Astrocyte (in vitro differentiated cells and primary cell): ENCODE measurements around the gene CRIM1.

Experiments
- EZH2 ChIP-seq: IDR thresholded peaks from 2 replicates; pipeline ENCODE4 v1.6.1; 2012; ENCODE audit warnings: mild to moderate bottlenecking, low read length, inconsistent platforms; ENCODE audit not compliant: insufficient read depth
- TF ChIP-seq, protein P1 (sequence below): IDR thresholded peaks from 2 replicates; pipeline ENCODE4 v1.5.1; 2011; ENCODE audit warnings: low read depth, mild to moderate bottlenecking, inconsistent platforms, low read length, moderate library complexity; ENCODE audit not compliant: insufficient read depth

DNA sequence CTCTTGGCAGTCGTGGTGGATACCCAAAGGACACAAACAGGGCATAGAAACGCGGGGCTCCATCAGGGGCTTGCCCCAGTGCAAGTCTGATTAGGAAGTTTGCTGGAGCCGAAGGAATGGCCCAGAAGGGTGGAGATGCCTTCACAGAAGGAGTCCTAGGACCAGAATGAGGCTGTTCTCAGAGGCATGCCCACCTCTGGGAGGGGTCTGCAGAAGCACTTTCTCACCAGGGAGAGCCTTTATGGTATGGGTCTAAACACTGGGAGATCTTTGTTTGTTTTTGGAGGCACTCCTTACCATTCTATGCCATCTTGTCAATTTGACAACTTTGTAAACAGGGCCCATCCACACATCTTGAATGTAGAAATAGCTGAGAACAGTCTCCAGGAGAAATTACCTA lies 75.0 kb downstream of the CRIM1 start:
- no peak for TF ChIP-seq EZH2
- TF ChIP-seq, protein P1, sequence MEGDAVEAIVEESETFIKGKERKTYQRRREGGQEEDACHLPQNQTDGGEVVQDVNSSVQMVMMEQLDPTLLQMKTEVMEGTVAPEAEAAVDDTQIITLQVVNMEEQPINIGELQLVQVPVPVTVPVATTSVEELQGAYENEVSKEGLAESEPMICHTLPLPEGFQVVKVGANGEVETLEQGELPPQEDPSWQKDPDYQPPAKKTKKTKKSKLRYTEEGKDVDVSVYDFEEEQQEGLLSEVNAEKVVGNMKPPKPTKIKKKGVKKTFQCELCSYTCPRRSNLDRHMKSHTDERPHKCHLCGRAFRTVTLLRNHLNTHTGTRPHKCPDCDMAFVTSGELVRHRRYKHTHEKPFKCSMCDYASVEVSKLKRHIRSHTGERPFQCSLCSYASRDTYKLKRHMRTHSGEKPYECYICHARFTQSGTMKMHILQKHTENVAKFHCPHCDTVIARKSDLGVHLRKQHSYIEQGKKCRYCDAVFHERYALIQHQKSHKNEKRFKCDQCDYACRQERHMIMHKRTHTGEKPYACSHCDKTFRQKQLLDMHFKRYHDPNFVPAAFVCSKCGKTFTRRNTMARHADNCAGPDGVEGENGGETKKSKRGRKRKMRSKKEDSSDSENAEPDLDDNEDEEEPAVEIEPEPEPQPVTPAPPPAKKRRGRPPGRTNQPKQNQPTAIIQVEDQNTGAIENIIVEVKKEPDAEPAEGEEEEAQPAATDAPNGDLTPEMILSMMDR, result no peak
